Gastrocnemius medialis (tissue), 4 donors: Measurements from ENCODE around the gene PLEKHA5.

Experiments
- POLR2A ChIP-seq, 2 donors: fragments of 450-650 bp; IDR thresholded peaks; one replicate each; pipeline ENCODE4 v1.6.1; 2017; ENCODE audit warnings: antibody characterized with exemption in 2 of 2, mild to moderate bottlenecking in 2 of 2, moderate library complexity in 2 of 2
- TF ChIP-seq, protein P1 (sequence below), 5 experiments: fragments of 450-650 bp in 3 of 5; fragments of 200-600 bp in 2 of 5; sonication (generic) in 2 of 5; IDR thresholded peaks in 4 of 5; conservative IDR thresholded peaks in 1 of 5; 1 replicate in 4 of 5; 2 replicates in 1 of 5; pipeline ENCODE4 v1.5.1; 2016 to 2019; ENCODE audit warnings: antibody characterized with exemption in 5 of 5, mild to moderate bottlenecking in 3 of 5, moderate library complexity in 3 of 5

DNA sequence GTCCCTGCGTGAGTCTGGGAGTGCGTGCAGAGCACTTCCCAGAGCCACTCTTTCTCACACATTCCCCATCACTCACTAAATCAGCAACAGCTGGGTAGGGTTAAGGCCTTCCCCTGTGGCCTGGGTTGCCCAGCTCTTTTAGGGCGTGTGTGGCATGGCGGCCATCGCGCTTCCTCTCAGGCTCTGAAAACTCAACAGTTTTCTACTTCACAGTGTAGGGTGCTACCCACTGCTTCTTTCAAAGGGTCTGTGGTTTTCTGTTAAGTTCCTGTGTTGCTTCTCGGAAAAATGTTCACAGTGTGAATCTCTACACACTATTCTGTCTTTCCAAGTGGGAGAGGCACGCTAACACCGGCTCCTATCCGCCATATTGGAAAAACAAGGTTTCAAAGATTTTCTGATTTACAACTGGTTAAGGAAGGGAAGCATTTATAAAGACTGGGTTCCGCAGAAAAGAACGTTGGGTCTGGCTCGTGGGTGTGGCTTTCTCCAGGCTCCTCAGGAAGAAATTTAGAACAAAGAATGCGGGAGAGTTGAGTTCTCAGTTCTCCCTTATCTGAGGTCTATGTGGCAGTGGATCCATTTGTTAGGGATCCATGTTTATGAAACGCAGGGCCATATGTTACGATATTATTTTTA, 274.8 kb downstream of the PLEKHA5 start:
- TF ChIP-seq, protein P1, sequence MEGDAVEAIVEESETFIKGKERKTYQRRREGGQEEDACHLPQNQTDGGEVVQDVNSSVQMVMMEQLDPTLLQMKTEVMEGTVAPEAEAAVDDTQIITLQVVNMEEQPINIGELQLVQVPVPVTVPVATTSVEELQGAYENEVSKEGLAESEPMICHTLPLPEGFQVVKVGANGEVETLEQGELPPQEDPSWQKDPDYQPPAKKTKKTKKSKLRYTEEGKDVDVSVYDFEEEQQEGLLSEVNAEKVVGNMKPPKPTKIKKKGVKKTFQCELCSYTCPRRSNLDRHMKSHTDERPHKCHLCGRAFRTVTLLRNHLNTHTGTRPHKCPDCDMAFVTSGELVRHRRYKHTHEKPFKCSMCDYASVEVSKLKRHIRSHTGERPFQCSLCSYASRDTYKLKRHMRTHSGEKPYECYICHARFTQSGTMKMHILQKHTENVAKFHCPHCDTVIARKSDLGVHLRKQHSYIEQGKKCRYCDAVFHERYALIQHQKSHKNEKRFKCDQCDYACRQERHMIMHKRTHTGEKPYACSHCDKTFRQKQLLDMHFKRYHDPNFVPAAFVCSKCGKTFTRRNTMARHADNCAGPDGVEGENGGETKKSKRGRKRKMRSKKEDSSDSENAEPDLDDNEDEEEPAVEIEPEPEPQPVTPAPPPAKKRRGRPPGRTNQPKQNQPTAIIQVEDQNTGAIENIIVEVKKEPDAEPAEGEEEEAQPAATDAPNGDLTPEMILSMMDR (IDR thresholded peaks at IDR 0.05 in 4 of 5, conservative IDR thresholded peaks at IDR 0.05 in 1 of 5) = no peak
- no peak for TF ChIP-seq POLR2A (IDR thresholded peaks at IDR 0.05)
